NCI-H2196 (cell line): ENCODE measurements around the gene PHYHIPL.
A peak's percentile ranks its signal among the peaks of the same experiment; 100 is the strongest.

Experiments
- DNase-seq: peaks from one replicate; lab custom pipeline; 2025; ENCODE audit not compliant: unreplicated experiment; lab: John Stamatoyannopoulos, UW

Gene PHYHIPL

GRCh38 chr10:59252491-59252890 is 76.0 kb downstream of the PHYHIPL start:
- no peak for DNase-seq

- no peak for DNase-seq
Observed at GRCh38 chr10:59255463-59255862, 79.0 kb downstream of the PHYHIPL start.

- DNase-seq: no peak
Observed at GRCh38 chr10:59257224-59257623, 80.8 kb downstream of the PHYHIPL start.

GRCh38 chr10:59258890-59259289 is 82.4 kb downstream of the PHYHIPL start:
- DNase-seq: no peak

- DNase-seq: no peak
Observed at GRCh38 chr10:59265141-59265540, 88.7 kb downstream of the PHYHIPL start.

DNA sequence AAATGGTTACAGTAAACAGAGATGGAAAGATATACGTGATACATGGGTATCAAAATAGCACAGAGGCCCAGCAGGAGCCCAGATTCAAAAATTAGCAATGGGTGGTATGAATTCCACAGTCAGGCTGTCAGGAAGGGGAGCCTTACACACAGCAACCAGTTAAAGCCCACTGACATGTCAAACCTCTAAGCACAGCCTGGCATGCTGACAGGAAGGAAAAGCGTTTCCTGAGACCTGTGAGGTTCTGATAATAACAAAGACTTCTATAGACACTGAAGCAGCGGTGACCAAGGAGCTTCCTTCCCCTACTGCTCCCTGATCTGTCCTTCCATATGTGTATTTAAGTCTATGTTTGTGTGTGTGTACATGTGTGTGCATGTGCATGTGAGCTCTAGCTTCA is 89.9 kb downstream of the PHYHIPL start:
- no peak for DNase-seq

DNA sequence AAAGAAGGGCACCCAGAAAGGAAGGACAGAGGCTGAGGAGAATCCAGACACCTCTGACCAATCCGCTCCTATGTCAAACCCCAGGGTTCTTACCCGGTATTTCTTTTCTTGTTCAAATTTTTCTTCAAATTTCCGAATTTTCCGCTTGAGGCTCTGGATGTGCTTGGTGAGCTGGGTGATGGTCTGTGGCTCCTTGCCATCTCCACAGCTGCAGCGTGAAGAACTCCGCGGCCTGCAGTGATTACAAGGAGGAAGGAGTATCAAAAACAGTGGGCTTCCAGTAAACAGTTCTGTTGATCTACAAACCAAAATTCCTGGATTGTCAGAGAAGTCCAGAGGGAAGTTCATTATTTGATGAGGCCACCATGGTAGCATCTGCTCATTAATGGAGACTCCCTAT is 92.0 kb downstream of the PHYHIPL start:
- no peak for DNase-seq

DNA sequence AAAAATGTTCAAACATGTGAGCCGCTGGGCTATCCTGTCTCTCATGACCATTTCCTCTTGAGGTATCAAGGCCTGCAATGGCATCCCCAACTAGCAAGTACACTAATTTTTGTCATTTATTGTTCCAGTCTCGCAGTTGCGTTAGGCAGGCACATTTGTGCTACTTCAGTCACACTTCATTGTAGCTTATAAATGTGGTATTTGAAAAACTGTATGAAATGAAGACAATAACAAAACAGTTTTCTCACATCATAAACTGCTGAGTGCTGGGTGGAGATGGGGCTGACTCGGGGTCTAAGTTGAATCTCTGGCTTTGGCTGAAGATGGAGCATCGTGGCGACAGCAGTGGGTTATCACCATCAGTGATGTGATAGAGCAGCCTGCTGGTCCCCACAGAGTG is 93.2 kb downstream of the PHYHIPL start:
- no peak for DNase-seq

- DNase-seq: no peak
Observed at GRCh38 chr10:59270492-59270891, 94.0 kb downstream of the PHYHIPL start.

GRCh38 chr10:59271160-59271559 is 94.7 kb downstream of the PHYHIPL start:
- peak; percentile 4 for DNase-seq

DNA sequence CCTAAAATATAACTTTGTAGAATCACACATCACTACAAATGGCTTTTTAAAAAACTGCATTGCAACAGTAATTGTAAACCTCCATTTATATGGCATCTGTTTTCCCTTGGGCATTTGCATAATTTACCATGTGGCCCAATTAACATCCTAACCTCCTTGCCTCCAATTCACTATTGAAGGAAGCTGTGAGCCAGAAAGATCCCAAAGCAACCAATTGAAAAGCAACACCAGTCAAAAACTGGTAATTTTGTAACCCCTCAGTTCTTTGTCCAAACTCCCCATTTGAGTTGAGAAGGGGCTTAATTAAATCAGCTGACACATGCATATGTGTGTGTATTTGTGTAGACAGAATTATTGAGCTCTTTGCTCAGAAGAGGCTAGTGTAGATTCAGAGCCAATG is 95.6 kb downstream of the PHYHIPL start:
- DNase-seq: no peak

- no peak for DNase-seq
Observed at GRCh38 chr10:59273445-59273844, 97.0 kb downstream of the PHYHIPL start.

DNA sequence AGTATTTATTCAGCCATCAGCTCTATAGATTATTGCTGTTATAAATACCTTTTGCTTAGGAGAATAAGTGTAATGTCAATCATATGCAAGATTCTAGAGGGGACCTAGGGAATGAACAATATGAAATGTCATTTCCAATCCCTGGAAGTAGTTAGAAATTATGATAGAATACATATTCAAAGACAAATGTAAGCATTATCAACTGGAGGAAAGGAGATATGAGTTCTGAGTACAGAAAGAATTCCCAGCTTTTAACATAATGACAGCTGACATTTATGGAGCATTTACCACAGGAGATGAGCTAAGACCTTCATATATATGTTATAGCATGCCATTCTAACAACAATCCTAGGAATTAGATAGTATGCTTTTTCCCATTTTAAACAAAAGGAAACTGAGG is 99.7 kb downstream of the PHYHIPL start:
- no peak for DNase-seq

- DNase-seq: no peak
Observed at GRCh38 chr10:59276919-59277318, 100.5 kb downstream of the PHYHIPL start.

GRCh38 chr10:59279476-59279875 is 103.0 kb downstream of the PHYHIPL start:
- DNase-seq: no peak

GRCh38 chr10:59279991-59280505 is 103.6 kb downstream of the PHYHIPL start:
- DNase-seq: no peak

- no peak for DNase-seq
Observed at GRCh38 chr10:59281861-59282260, 105.4 kb downstream of the PHYHIPL start.

GRCh38 chr10:59283456-59284091 is 107.1 kb downstream of the PHYHIPL start:
- DNase-seq: no peak

GRCh38 chr10:59284118-59284975 is 107.9 kb downstream of the PHYHIPL start:
- DNase-seq: no peak

- DNase-seq: no peak
Observed at GRCh38 chr10:59285073-59285472, 108.6 kb downstream of the PHYHIPL start.

DNA sequence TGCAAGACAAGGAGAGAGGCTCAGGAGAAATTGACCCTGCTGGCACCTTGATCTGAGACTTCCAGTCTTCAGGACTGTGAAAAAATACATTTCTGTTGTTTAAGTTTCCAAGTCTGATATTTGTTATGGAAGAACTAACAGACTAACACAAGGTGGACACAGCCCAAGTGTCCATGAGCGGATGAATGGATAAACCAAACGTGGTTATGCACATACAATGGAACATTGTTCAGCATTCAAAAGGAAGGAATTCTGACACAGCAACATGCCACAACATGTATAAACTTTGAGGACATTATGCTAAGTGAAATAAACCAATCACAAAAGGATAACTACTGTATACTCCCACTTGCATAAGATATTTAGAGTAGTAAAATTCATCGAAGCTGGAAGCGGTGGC is 109.4 kb downstream of the PHYHIPL start:
- no peak for DNase-seq

DNA sequence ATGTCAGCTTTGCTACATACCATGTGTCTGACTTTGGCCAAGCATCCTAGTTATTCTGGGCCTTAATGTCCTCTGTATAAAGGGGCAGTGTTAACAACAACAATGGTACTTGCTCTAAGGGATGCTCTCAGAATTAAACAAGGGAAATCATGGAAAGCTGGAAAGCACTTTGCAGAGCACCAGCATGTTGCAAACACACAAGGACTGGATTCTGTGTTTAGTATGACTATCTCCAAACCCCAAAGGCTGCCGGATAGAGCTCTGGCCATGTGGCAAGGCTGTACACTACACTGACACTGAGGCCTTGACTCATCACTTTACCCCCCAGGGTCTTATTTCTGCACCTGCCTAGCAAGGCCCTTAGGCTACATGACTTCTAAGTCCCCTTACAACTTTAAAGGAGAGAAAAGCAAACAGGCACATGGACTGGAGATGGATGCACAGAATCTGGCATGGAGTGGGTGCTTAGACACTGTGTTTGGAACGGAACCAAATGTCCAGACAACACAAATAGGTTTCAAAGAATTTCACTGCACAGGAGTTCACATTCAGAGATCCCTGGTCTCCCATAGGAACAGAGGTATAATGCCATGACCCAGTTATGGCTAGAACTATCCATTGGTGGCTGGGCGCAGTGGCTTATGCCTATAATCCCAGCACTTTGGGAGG is 111.3 kb downstream of the PHYHIPL start:
- DNase-seq: no peak
